IgD-negative memory B cell (primary cell): Measurements from ENCODE around the gene SCTR. TPM values are rescaled to one million over a fixed set of nuclear protein-coding genes. Genes with fewer than 3 reads are reported as not detected.

ENCODE experiments used
- H3K27ac Mint-ChIP-seq, 3 donors: one replicate each; pipeline ENCODE4 v1.8.0; 2020 to 2022; ENCODE audit warnings: mild to moderate bottlenecking in 3 of 3, mixed read lengths in 3 of 3, moderate library complexity in 1 of 3
- H3K27me3 Mint-ChIP-seq: one replicate; pipeline ENCODE4 v1.8.0; 2021; ENCODE audit warnings: mixed read lengths
- H3K36me3 Mint-ChIP-seq: one replicate; pipeline ENCODE4 v1.8.0; 2020; ENCODE audit warnings: mild to moderate bottlenecking, mixed read lengths
- H3K4me1 Mint-ChIP-seq, 3 donors: one replicate each; pipeline ENCODE4 v1.8.0; 2020 to 2022; ENCODE audit warnings: mixed read lengths in 3 of 3, mild to moderate bottlenecking in 1 of 3
- H3K4me3 Mint-ChIP-seq, 4 donors: one replicate each; pipeline ENCODE4 v1.8.0; 2020 to 2022; ENCODE audit warnings: mild to moderate bottlenecking in 4 of 4, mixed read lengths in 4 of 4, moderate library complexity in 3 of 4
- H3K9me3 Mint-ChIP-seq, 3 donors: one replicate each; pipeline ENCODE4 v1.8.0; 2020 to 2021; ENCODE audit warnings: mixed read lengths in 3 of 3, mild to moderate bottlenecking in 1 of 3
- polyA plus RNA-seq: library from polyadenylated mRNA; unstranded; fragments of 300-500 nt; fragmentation: Illumina TruSeq; gene quantifications from one replicate; pipeline ENCODE4 v1.2.3, GENCODE V29; 2021

SCTR gene
- polyA plus RNA-seq, 1 donor from 2014 or later: not detected

DNA sequence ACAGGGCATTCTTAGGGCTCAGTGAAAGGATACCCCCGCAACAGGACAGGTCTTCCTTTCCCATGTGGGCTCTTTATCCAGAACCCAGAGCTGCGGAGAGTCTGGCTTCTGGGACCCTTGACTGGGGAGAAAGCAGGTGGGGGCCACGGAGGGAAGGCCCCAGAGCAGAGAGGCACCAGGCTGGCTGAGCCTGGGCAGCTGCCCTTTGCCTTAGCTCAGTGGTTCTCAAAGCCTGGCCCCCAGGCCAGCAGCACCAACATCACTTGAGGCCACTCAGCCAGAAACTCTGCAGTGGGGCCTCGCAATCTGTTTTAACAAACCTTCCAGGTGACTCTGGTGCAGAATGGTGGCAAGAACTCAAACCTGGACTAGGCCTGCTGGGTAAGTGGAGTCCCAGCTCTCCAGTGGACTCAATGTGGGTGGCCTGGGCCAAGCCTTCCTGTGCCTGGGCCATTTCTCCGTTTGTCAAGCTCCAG lies 94.2 kb downstream of the SCTR start:
- Mint-ChIP-seq H3K4me1 (peaks cover 4 to 15% (median 6%) of the 10 kb centered on the region in 3 donors), H3K27me3 (peaks cover 64% of the 10 kb centered on the region), H3K36me3 (no peaks in the 10 kb centered on the region), H3K4me3 (peak overlapping the region in 1 of 4 donors; percentile 82), H3K9me3 (no peaks in the 10 kb centered on the region), H3K27ac (no peak overlapping the region)

DNA sequence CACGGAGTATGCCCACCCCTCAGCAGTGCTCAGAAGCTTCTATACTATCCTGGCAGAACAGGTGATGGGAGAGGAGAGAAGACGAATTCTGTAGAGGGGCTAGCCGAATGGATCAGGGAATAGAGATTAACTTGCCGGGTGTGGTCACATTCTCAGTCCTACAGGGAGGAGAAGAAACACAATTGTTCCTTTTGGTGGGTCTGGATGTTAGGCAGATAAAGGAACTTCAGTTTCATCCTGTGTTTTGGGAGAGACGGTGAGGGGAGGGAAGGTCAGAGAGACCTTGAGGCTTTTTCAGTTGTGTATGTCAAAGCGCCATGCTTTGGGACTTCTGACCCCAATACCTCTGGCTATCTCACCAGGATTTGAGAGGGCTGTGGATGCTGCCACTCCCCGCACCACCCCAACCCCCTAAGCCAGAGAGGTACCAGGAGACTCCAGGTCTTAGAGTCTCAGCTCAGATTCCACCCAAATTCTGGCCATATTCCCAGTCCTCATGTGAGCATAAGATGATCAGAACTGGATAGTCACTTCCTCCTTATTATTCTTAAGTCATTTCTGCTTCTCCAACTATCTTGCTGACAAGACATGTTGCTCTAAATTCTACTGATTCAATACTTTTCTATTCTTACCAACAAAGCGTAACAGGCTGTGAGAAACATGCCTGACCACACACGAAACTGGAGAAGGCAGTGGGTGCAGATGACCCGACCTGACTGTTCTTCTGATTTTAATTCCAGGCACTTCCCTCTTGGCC lies 94.9 kb downstream of the SCTR start:
- Mint-ChIP-seq H3K36me3 (no peaks in the 10 kb centered on the region), H3K4me1 (peaks cover 4 to 15% (median 6%) of the 10 kb centered on the region in 3 donors), H3K27me3 (peaks cover 67% of the 10 kb centered on the region), H3K27ac (no peak overlapping the region), H3K4me3 (peak overlapping the region in 1 of 4 donors; percentile 31), H3K9me3 (no peaks in the 10 kb centered on the region)

DNA sequence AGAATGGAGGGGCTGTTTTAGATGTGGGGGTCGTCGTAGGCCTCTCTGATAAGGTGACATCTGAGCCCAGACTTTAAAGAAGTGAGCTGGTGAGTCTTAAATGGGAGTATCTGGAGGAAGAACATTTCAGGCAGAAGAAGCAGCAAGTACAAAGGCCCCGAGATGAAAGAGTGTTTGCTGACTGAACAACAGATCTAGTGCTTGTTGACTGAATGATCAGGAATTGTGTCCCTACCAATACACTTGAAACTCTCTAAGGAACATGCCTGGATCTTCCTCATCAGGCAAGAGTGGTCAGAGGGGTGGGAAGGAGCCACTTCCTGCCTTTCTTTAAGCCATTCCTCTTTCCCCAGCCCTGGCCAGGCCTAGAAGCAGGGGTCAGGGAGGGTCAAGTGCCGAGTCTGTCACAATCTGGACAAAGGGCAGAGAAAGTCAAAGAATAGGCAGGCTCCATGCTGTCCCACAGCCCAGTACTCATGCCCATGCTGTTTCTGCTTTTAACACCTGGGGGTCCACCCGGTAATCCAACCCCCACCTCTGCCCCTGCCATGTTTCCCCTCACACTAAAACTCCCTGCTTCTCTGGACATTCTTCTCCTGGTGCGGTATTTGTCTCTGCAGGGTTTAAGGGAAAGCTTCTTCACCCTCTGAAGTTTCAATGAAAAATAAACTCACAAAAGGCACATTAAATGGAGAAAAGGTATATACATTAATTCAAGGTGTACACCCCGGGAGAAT lies 95.6 kb downstream of the SCTR start:
- Mint-ChIP-seq H3K27me3 (peaks cover 73% of the 10 kb centered on the region), H3K27ac (no peak overlapping the region), H3K4me1 (peaks cover 4 to 15% (median 6%) of the 10 kb centered on the region in 3 donors), H3K36me3 (no peaks in the 10 kb centered on the region), H3K9me3 (no peaks in the 10 kb centered on the region), H3K4me3 (peak overlapping the region in 1 of 4 donors; percentile 78)

DNA sequence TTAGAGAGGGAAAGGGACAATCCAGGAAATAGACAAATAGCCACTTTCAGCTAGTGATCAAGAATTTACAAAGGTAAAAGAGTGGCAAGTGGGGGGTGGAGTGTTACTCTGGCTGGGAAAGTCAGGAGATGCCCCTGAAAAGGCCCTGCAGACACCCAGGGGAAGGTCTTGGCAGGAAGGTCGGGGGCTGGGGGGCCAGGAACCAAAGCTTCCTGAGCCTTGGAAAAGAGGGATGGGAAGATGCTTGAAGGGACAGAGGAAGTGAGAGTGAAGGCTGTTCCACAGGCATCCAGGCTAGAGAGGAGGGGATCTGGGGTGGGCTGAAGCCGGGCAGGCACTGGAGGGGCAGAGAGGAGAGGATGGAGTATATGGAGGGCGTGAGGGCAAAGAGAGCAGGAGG lies 96.5 kb downstream of the SCTR start:
- peaks cover 4 to 15% (median 6%) of the 10 kb centered on the region in 3 donors for H3K4me1 Mint-ChIP-seq
- H3K36me3 Mint-ChIP-seq: no peaks in the 10 kb centered on the region
- no peak overlapping the region for H3K4me3 Mint-ChIP-seq
- no peaks in the 10 kb centered on the region for H3K9me3 Mint-ChIP-seq
- H3K27ac Mint-ChIP-seq: no peak overlapping the region
- H3K27me3 Mint-ChIP-seq: peaks cover 74% of the 10 kb centered on the region

DNA sequence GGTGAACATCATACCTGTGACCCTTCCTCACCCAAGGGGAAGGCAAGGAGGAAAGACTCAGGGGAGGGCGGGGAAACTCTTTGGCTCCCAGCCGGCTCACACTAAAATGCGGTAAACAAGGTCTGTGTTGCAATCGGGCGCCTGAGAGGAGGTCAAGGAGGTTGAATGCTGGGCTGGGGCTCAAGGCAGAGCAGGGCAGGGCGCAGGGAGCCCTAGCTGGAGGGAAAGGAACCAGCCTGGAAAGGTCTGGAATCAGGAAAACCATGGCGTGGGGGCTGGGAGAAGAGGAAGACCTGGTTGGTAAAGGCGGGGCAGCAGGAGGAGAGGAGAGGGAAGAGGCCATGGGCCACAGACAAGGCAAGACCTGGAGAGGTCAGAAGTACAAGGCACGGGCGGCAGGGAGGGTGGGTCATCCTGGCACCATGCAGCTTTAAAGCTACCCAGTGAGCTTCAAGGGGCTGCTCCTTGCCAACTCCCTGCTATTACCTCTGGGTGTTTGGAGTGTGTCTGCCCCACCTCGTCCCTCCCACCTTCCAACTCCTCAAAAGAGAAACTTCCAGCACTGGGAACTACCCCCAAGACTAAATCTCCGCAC lies 97.4 kb downstream of the SCTR start:
- H3K4me3 Mint-ChIP-seq: no peak overlapping the region
- H3K4me1 Mint-ChIP-seq: peaks cover 1 to 10% (median 4%) of the 10 kb centered on the region in 3 donors
- no peaks in the 10 kb centered on the region for H3K36me3 Mint-ChIP-seq
- no peak overlapping the region for H3K27ac Mint-ChIP-seq
- H3K27me3 Mint-ChIP-seq: peaks cover 68% of the 10 kb centered on the region
- H3K9me3 Mint-ChIP-seq: peaks cover 0 to 3% (median 0%) of the 10 kb centered on the region in 3 donors

DNA sequence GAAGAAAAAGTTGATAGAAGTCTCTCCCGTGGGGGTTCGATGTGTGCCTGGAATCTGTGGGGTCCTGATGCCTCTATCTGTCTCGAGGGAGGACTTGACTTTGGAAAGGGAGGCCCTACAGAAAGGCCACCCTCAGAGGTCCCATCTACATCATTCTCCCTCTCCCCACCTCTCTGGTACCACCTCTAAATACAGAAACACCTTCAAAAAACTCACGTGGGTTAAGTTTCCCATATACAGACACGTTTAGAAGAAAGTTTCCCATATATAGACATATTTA lies 97.9 kb downstream of the SCTR start:
- H3K4me1 Mint-ChIP-seq: peaks cover 1 to 10% (median 4%) of the 10 kb centered on the region in 3 donors
- no peaks in the 10 kb centered on the region for H3K36me3 Mint-ChIP-seq
- H3K27me3 Mint-ChIP-seq: peaks cover 70% of the 10 kb centered on the region
- no peak overlapping the region for H3K4me3 Mint-ChIP-seq
- no peak overlapping the region for H3K27ac Mint-ChIP-seq
- H3K9me3 Mint-ChIP-seq: peaks cover 0 to 8% (median 3%) of the 10 kb centered on the region in 3 donors

DNA sequence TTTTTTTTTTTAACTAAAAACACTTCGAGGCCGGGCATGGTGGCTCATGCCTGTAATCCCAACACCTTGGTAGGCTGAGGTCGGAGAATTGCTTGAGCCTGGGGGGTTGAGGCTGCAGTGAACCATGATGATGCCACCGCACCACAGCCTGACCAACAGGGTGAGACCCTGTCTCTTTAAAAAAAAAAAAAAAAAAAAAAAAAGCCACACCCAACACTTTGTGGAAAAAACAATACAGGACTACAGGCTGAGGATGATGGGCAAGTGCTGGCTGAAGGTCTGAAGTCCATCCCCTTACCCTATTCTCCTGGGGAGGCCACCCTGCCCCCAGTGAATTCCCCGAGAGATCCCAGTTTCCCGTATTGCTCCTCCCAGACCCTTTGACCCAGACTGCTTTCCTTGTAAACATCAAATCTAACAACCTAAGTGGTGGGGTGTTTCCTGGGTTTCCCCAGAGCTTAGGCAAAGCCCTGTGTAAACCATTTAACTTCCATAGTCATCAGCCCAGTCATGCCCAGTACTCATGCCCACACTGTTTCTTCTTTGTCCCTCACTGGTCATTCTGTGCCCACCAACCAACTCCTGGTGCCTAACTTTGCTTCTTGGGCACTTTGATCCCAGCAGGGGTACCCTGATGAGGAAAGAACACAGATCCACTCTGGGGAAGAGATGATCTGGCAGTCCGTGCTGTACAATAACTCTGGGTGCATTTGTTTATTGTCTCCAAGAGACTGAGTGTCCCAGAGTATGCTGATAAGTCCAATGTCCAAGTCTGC lies 98.5 kb downstream of the SCTR start:
- no peak overlapping the region for H3K4me3 Mint-ChIP-seq
- peaks cover 0 to 8% (median 3%) of the 10 kb centered on the region in 3 donors for H3K9me3 Mint-ChIP-seq
- H3K27me3 Mint-ChIP-seq: peaks cover 71% of the 10 kb centered on the region
- H3K4me1 Mint-ChIP-seq: peaks cover 0 to 6% (median 0%) of the 10 kb centered on the region in 3 donors
- H3K36me3 Mint-ChIP-seq: no peaks in the 10 kb centered on the region
- no peak overlapping the region for H3K27ac Mint-ChIP-seq

DNA sequence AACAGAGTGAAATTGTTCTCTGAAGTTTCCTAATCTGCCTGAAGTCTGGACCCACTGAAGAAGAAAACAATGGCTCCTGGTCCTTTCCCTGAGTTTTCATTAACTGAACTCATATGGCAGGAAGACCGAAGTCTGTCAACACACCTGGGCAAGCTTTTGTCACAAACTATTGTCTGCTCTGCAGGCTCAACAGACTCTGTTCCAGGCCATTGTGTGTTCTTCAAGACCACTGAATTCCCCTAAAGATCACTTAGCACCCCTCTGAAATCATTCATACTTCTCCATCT lies 99.2 kb downstream of the SCTR start:
- Mint-ChIP-seq H3K9me3 (peaks cover 0 to 8% (median 3%) of the 10 kb centered on the region in 3 donors), H3K27ac (no peak overlapping the region), H3K4me1 (peaks cover 0 to 3% (median 0%) of the 10 kb centered on the region in 3 donors), H3K4me3 (no peak overlapping the region), H3K36me3 (no peaks in the 10 kb centered on the region), H3K27me3 (peaks cover 71% of the 10 kb centered on the region)

DNA sequence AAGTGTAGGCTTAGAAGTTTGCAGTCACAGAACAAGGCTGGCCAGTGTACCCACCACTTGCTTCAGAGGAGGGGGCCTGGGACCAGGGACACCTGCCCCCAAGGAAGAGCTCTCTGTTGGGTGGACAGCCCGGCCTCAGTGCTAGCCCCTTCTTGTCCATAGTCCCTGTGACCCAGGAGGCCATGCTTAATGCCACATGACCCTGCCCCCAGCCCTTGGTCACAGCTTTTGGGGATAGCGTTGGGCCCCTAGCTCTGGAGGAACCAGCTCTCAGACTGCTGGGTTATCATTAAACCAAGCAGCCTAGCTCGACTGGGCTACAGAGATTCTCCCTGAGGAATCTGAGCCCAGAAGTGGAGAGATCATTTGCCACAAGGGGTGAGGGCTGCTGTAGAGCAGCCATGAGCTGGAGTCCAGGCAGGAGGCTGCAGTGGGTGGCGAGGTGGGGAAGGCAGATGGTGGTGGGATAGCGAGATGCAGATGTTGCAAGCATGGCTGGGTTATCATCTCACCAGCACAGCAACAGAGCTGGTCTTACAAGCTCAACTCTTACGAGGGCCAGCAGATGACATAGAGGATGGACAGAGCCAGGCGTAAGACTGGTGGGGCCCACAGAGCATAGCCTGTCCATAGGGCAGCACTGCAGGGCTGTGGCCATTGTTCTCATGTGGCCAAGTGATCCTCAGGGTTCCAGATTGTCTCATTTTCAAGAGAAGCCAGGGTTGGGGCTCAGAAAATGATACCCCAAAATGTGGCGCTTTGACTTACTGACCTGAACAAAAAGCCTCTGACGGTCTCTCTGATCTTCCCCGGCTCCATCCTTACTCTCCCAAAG lies 99.8 kb downstream of the SCTR start:
- peaks cover 66% of the 10 kb centered on the region for H3K27me3 Mint-ChIP-seq
- H3K36me3 Mint-ChIP-seq: no peaks in the 10 kb centered on the region
- H3K4me1 Mint-ChIP-seq: no peaks in the 10 kb centered on the region
- H3K9me3 Mint-ChIP-seq: peaks cover 0 to 8% (median 3%) of the 10 kb centered on the region in 3 donors
- H3K4me3 Mint-ChIP-seq: no peak overlapping the region
- no peak overlapping the region for H3K27ac Mint-ChIP-seq

DNA sequence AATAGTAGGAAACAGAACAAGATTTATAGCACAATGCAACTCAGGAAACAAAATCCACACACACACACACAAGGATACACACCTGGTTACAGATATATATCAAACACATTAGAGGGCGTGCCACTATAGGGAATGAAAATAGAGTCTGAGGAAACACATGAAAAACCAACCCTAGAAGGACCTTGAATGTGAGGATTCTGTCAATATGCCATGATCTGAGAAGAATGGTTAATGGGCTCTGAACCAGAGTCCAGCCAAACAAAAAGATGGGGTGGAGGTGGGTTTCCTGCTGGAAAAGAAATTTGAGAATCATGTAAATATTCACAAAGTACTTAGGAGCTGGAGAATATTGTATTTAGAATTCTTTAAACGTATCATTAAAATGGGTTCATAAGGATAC lies 100.5 kb downstream of the SCTR start:
- Mint-ChIP-seq H3K27me3 (peaks cover 63% of the 10 kb centered on the region), H3K4me3 (no peak overlapping the region), H3K4me1 (no peaks in the 10 kb centered on the region), H3K9me3 (peaks cover 0 to 8% (median 3%) of the 10 kb centered on the region in 3 donors), H3K36me3 (no peaks in the 10 kb centered on the region), H3K27ac (no peak overlapping the region)

DNA sequence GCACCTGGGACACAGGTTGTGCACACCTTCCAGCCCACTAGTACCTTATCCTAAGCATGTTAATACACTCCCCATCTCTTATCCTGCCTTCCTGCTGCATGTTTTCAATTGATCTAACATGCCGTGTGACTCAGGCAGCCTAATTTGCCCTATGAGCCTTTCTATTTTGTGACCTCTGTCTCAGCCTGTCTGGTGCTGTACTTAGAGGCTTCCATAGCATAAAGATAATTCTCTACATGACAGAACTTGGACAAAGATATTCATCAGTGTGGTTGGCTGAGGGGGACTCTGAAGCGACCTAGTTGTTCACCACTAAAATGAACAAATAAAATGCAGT lies 101.2 kb downstream of the SCTR start:
- Mint-ChIP-seq H3K36me3 (no peaks in the 10 kb centered on the region), H3K4me1 (no peaks in the 10 kb centered on the region), H3K27me3 (peaks cover 58% of the 10 kb centered on the region), H3K4me3 (no peak overlapping the region), H3K27ac (no peak overlapping the region), H3K9me3 (peaks cover 0 to 8% (median 3%) of the 10 kb centered on the region in 3 donors)

DNA sequence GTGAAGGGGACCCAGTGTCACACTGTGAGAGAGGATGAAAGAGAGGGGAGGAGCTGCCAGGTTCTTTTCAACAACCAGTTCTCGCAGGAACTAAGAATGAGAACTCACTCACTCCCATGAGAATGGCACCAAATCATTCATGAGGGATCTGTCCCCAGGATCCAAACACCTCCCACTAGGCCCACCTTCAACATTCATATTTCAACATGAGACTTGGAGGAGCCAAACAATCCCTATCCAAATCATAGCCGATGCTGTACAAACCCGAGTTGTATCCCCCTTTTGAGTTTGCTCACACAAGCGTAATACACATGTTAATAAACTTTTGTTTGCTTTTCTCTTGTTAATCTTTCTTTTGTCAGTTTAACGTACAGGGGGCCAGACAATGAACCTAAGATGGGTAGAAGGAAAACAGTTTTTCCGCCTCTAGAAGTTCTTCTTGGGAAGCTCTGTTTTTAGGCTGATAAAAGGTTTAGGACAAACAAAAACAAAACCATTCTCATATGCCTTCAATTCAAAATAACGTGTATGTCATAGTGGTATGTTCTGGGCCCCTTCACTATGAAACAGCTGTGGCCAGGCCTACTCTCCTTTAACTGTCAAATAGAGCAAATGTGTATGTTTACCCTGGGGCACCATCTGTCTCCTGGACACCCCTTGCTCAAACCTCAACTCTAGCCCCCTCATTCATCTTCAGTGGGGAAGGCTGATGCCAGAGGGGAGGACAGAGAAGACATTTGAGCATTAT lies 101.7 kb downstream of the SCTR start:
- Mint-ChIP-seq H3K4me3 (no peak overlapping the region), H3K36me3 (no peaks in the 10 kb centered on the region), H3K9me3 (peaks cover 0 to 8% (median 3%) of the 10 kb centered on the region in 3 donors), H3K27me3 (peaks cover 53% of the 10 kb centered on the region), H3K27ac (peak overlapping the region in 1 of 3 donors; percentile 9), H3K4me1 (no peaks in the 10 kb centered on the region)

DNA sequence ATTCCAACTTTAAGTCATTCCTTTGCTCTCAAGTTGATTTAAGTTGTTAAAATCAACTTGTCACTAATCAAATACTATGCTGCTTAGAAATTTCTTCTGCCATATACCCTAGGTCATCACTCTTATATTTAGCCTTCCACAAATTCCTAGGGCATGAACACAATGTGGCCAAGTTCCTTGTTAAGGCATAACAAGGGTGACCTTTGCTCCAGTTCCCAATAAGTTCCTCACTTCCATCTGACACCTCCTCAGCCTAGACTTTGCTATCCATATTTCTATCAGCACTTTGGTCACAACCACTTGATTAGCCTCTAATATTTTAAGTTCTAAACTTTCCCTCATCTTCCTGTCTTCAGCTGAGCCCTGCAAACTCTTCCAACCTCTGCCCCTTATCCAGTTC lies 102.5 kb downstream of the SCTR start:
- Mint-ChIP-seq H3K27me3 (peaks cover 51% of the 10 kb centered on the region), H3K4me1 (no peaks in the 10 kb centered on the region), H3K4me3 (no peak overlapping the region), H3K27ac (peak overlapping the region in 1 of 3 donors; percentile 9), H3K9me3 (peaks cover 0 to 8% (median 3%) of the 10 kb centered on the region in 3 donors), H3K36me3 (no peaks in the 10 kb centered on the region)

DNA sequence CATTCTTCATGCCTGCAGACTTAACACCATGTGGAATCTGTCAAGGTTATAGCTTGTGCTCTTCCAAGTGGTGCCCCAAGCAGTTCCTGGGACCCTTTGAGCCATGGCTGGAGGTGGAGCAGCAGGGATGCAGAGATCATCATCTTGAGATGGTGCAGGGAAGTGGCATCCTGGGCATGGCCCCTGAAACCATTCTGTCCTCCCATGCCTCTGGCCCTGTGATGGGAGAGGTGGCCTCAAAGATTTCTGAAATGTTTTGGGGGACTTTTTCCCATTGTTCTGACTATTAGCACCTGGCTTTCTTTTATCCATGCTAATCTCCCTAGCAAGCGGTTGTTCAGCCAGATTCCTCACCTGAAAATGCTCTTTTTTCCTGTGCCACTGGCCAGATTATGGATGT lies 103.0 kb downstream of the SCTR start:
- H3K27ac Mint-ChIP-seq: no peak overlapping the region
- no peaks in the 10 kb centered on the region for H3K36me3 Mint-ChIP-seq
- no peak overlapping the region for H3K4me3 Mint-ChIP-seq
- H3K4me1 Mint-ChIP-seq: peaks cover 0 to 4% (median 0%) of the 10 kb centered on the region in 3 donors
- peaks cover 0 to 8% (median 3%) of the 10 kb centered on the region in 3 donors for H3K9me3 Mint-ChIP-seq
- peaks cover 47% of the 10 kb centered on the region for H3K27me3 Mint-ChIP-seq
